H1 (cell line): ENCODE results near the gene ANAPC13. TPM values are rescaled to one million over a fixed set of nuclear protein-coding genes. Genes with fewer than 3 reads are reported as not detected.

Source experiments
- CTCF ChIA-PET: fragments of 300-600 bp; sonication (Branson Sonifier 250); formaldehyde crosslinking; loops from one replicate; lab custom pipeline; 2021; ENCODE audit not compliant: partially characterized antibody; lab: Charles Lee
- POLR2A ChIA-PET: fragments of 300-600 bp; sonication (Branson Sonifier 250); formaldehyde crosslinking; loops from one replicate; lab custom pipeline; 2021; ENCODE audit warnings: inconsistent platforms; ENCODE audit not compliant: partially characterized antibody; lab: Charles Lee
- DNase-seq, 2 experiments: peaks; one replicate each; pipeline versions ENCODE4 v3.0.0 to v3.0.0-alpha.2; 2010 to 2022; ENCODE audit warnings: low spot score in 2 of 2, low read depth in 1 of 2, mixed read lengths in 1 of 2
- FAIRE-seq: peaks from 2 replicates; lab custom pipeline; 2011; peaks lifted over from hg19 to GRCh38; lab: Jason Lieb, UNC
- H2AFZ ChIP-seq: 2 replicates; pipeline ENCODE4 v1.8.1; 2012; ENCODE audit warnings: low read length, inconsistent platforms
- H2AK5ac ChIP-seq: 2 replicates; pipeline ENCODE4 v1.6.1; 2013; ENCODE audit warnings: low read depth, low read length
- H2BK120ac ChIP-seq: replicated peaks from 2 replicates; pipeline ENCODE3; 2013; ENCODE audit warnings: low read depth, low read length, inconsistent platforms
- H2BK12ac ChIP-seq: 2 replicates; pipeline ENCODE4 v1.6.1; 2013; ENCODE audit warnings: low read depth, low read length
- H2BK15ac ChIP-seq: 2 replicates; pipeline ENCODE4 v1.6.1; 2013; ENCODE audit warnings: low read length
- H2BK20ac ChIP-seq: 2 replicates; pipeline ENCODE4 v1.6.1; 2013; ENCODE audit warnings: low read length
- H2BK5ac ChIP-seq: 2 replicates; pipeline ENCODE4 v1.6.1; 2013; ENCODE audit warnings: low read depth, low read length
- H3K14ac ChIP-seq: 2 replicates; pipeline ENCODE4 v1.6.1; 2013; ENCODE audit warnings: inconsistent platforms; ENCODE audit not compliant: insufficient read length
- H3K18ac ChIP-seq: 2 replicates; pipeline ENCODE4 v1.6.1; 2013; ENCODE audit warnings: low read length; ENCODE audit errors: extremely low read depth
- H3K23ac ChIP-seq: 2 replicates; pipeline ENCODE4 v1.6.1; 2013; ENCODE audit warnings: inconsistent platforms; ENCODE audit not compliant: insufficient read length
- H3K23me2 ChIP-seq: 2 replicates; pipeline ENCODE4 v1.6.1; 2013; ENCODE audit warnings: low read depth, low read length
- H3K27ac ChIP-seq: 2 replicates; pipeline ENCODE4 v1.6.1; 2011; ENCODE audit warnings: low read depth, low read length, inconsistent platforms
- H3K27me3 ChIP-seq, 4 experiments: replicated peaks in 1 of 4; 1 replicate in 1 of 4; 2 replicates in 3 of 4; pipeline versions ENCODE4 v1.6.1 to v1.8.1; 2011 to 2013; ENCODE audit warnings: low read length in 3 of 4, mild to moderate bottlenecking in 3 of 4, inconsistent platforms in 2 of 4, mixed read lengths in 2 of 4, moderate library complexity in 1 of 4; ENCODE audit not compliant: control insufficient read depth in 3 of 4, insufficient read depth in 3 of 4; ENCODE audit errors: extremely low read depth in 1 of 4
- H3K36me3 ChIP-seq, 4 experiments: 2 replicates each; pipeline versions ENCODE4 v1.6.1 to v1.8.1; 2011 to 2013; ENCODE audit warnings: mild to moderate bottlenecking in 4 of 4, low read length in 3 of 4, moderate library complexity in 2 of 4, control low read depth in 1 of 4, inconsistent platforms in 1 of 4; ENCODE audit not compliant: insufficient read depth in 4 of 4, control insufficient read depth in 2 of 4
- H3K4ac ChIP-seq: replicated peaks from 2 replicates; pipeline ENCODE3; 2013; ENCODE audit warnings: low read length, low read depth, mixed read lengths, inconsistent platforms; ENCODE audit not compliant: insufficient read length
- H3K4me1 ChIP-seq, 4 experiments: replicated peaks in 1 of 4; 1 replicate in 1 of 4; 2 replicates in 3 of 4; pipeline versions ENCODE4 v1.6.1 to v1.8.1; 2011 to 2013; ENCODE audit warnings: low read length in 3 of 4, inconsistent platforms in 2 of 4, mixed read lengths in 1 of 4; ENCODE audit not compliant: insufficient read depth in 4 of 4, control insufficient read depth in 3 of 4
- H3K4me2 ChIP-seq, 2 experiments: 2 replicates each; pipeline versions ENCODE4 v1.6.1 to v1.8.1; 2011 to 2013; ENCODE audit warnings: low read depth in 2 of 2, low read length in 2 of 2, control low read depth in 1 of 2, inconsistent platforms in 1 of 2, mild to moderate bottlenecking in 1 of 2; ENCODE audit not compliant: insufficient read depth in 1 of 2
- H3K4me3 ChIP-seq, 4 experiments: fragments of 200-600, 300-600 bp in 1 of 4; sonication (generic), shearing (Covaris generic), sonication (Bioruptor Twin) in 1 of 4; 2 replicates each; pipeline versions ENCODE4 v1.5.1 to v1.8.1; 2011 to 2016; ENCODE audit warnings: low read length in 4 of 4, low read depth in 3 of 4, control low read depth in 2 of 4, inconsistent platforms in 2 of 4, mild to moderate bottlenecking in 2 of 4, mixed read lengths in 1 of 4, moderate library complexity in 1 of 4; ENCODE audit not compliant: insufficient read depth in 2 of 4; ENCODE audit errors: extremely low read depth in 1 of 4
- H3K56ac ChIP-seq: replicated peaks from 2 replicates; pipeline ENCODE3; 2013; ENCODE audit warnings: low read depth, mild to moderate bottlenecking, mixed read lengths, low read length, inconsistent platforms; ENCODE audit not compliant: insufficient read length
- H3K79me1 ChIP-seq: 2 replicates; pipeline ENCODE4 v1.6.1; 2013; ENCODE audit warnings: low read depth, low read length, control low read depth
- H3K79me2 ChIP-seq, 2 experiments: 2 replicates each; pipeline versions ENCODE4 v1.6.1 to v1.8.1; 2012 to 2013; ENCODE audit warnings: low read length in 2 of 2, mild to moderate bottlenecking in 2 of 2, inconsistent platforms in 1 of 2; ENCODE audit not compliant: insufficient read depth in 2 of 2, control insufficient read depth in 1 of 2
- H3K9ac ChIP-seq, 4 experiments: replicated peaks in 1 of 4; 1 replicate in 1 of 4; 2 replicates in 3 of 4; pipeline versions ENCODE4 v1.6.1 to v1.8.1; 2011 to 2013; ENCODE audit warnings: low read depth in 3 of 4, low read length in 3 of 4, control low read depth in 2 of 4, mild to moderate bottlenecking in 2 of 4, moderate library complexity in 2 of 4, inconsistent platforms in 1 of 4; ENCODE audit errors: extremely low read depth in 1 of 4
- H3K9me3 ChIP-seq, 2 experiments: 2 replicates each; pipeline versions ENCODE4 v1.6.1 to v1.8.1; 2012 to 2013; ENCODE audit warnings: mild to moderate bottlenecking in 2 of 2, moderate library complexity in 2 of 2, control low read depth in 1 of 2, inconsistent platforms in 1 of 2, low read depth in 1 of 2, low read length in 1 of 2, mixed read lengths in 1 of 2; ENCODE audit not compliant: insufficient read depth in 2 of 2
- H4K20me1 ChIP-seq, 2 experiments: replicated peaks in 1 of 2; 2 replicates each; pipeline versions ENCODE3 to v1.8.1; 2011 to 2013; ENCODE audit warnings: inconsistent platforms in 2 of 2, low read length in 2 of 2, mild to moderate bottlenecking in 1 of 2; ENCODE audit not compliant: insufficient read depth in 2 of 2, control insufficient read depth in 1 of 2
- H4K5ac ChIP-seq: 2 replicates; pipeline ENCODE4 v1.6.1; 2013; ENCODE audit warnings: low read length, low read depth, mixed read lengths, inconsistent platforms; ENCODE audit not compliant: insufficient read length
- H4K8ac ChIP-seq: 2 replicates; pipeline ENCODE4 v1.8.0; 2013; ENCODE audit warnings: mild to moderate bottlenecking, moderate library complexity, low read length, inconsistent platforms; ENCODE audit not compliant: insufficient read depth; ENCODE audit errors: extremely low read depth
- H4K91ac ChIP-seq: replicated peaks from 2 replicates; pipeline ENCODE3; 2013; ENCODE audit warnings: low read length, mixed read lengths, inconsistent platforms; ENCODE audit not compliant: insufficient read length
- EZH2 ChIP-seq: fragments of 200-600 bp; sonication (generic); IDR thresholded peaks from 2 replicates; pipeline ENCODE4 v1.7.1; 2012; ENCODE audit warnings: low read depth, mild to moderate bottlenecking, moderate library complexity, low read length, inconsistent platforms; ENCODE audit not compliant: severe bottlenecking
- FOSL1 ChIP-seq: IDR thresholded peaks from 2 replicates; pipeline ENCODE4 v1.6.1; 2011; ENCODE audit warnings: mild to moderate bottlenecking, low read depth, low read length, moderate library complexity; ENCODE audit not compliant: insufficient read depth
- JUN ChIP-seq: IDR thresholded peaks from 2 replicates; pipeline ENCODE4 v1.6.1; 2011; ENCODE audit warnings: low read depth, mild to moderate bottlenecking, improper control_type of control experiment, low read length
- NANOG ChIP-seq: IDR thresholded peaks from 2 replicates; pipeline ENCODE4 v1.6.1; 2011; ENCODE audit warnings: low read length, low read depth, mild to moderate bottlenecking, inconsistent platforms; ENCODE audit not compliant: insufficient read depth, poor library complexity, severe bottlenecking
- SIX5 ChIP-seq: IDR thresholded peaks from 2 replicates; pipeline ENCODE4 v1.6.1; 2011; ENCODE audit warnings: mild to moderate bottlenecking, low read depth, low read length
- WGBS, 2 experiments: shearing (Covaris generic) in 1 of 2; methylation state at CpG; one replicate each; pipeline versions ENCODE4 v1.1.6 to v1.1.7; 2013 to 2015; ENCODE audit warnings: low lambda C conversion rate in 2 of 2, mixed read lengths in 2 of 2, inconsistent platforms in 1 of 2, low coverage in 1 of 2, missing lambda C conversion rate in 1 of 2; ENCODE audit not compliant: insufficient replicate concordance in 2 of 2, insufficient coverage in 1 of 2, insufficient read length in 1 of 2; ENCODE audit errors: extremely low coverage in 1 of 2, missing lambda C conversion rate in 1 of 2; 5-methylcytosine and 5-hydroxymethylcytosine counted together
- polyA plus RNA-seq, 7 experiments: library from polyadenylated mRNA; depleted of rRNA in 3 of 7; stranded (reverse) in 5 of 7; unstranded in 2 of 7; fragments of >200 nt in 5 of 7; fragments of 200-250 nt in 2 of 7; gene quantifications; 1 replicate in 5 of 7; 2 replicates in 1 of 7; 4 replicates in 1 of 7; pipeline versions ENCODE4 v1.2.1 to v1.2.3, GENCODE V29; 2011 to 2013; ENCODE audit warnings: missing spikeins in 2 of 7, mixed read lengths in 2 of 7
- total RNA-seq: library from RNA; stranded (reverse); fragmentation: NEBNext Ultra II Directional; extraction: Animal tissue kit (Norgen Biotek cat#: 25700); gene quantifications from 2 replicates; pipeline ENCODE4 v1.2.1, GENCODE V29; 2021

ANAPC13 gene
- total and polyA plus RNA-seq, 2 of the 8 experiments (the other 6 are each of a cell fraction or from before 2014, with no cell fraction given): 33.3 to 34.0 TPM

DNA sequence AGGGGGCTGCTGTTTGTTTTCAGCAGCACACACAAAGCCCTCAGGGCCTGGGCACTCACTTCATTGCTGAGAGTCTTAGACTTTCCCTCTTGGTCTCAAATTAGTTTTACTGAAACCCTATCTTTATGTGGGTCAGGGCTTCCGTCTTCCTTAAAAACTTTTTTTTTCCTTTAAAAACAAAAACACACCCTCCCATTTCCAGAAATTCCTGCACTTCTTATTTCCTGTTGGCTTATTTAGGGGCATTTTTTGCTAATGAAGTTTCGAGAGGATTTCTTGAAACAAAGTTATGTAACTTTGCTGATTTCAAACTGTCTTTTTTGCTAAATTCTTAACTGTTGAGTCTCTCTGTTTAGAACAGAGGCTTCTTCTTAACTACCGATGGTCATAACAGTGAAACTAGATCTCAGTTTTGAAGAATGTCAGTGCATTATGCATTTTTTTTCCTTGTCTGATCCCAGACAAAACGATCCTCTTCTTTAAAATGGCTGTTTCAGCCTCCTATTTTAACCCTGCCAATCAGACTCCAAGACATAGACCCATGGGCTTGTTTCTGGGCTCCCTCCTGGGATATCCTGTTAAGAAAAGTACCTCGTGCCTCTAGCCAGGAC, 23.3 kb downstream of the ANAPC13 start:
- no peak overlapping the region for H2BK15ac ChIP-seq
- no peak overlapping the region for H3K9ac ChIP-seq
- H4K20me1 ChIP-seq: no peaks in the 10 kb centered on the region
- ChIA-PET POLR2A (interaction anchor here (0.7 to 2.1 kb wide), 2 partner anchors 23 to 91 kb away, joined by 3 to 6 read pairs; partner anchors contain the start of genes ANAPC13 and CEP63), CTCF (interaction anchor here (1.3 to 2.4 kb wide), 4 partner anchors 8 to 14 kb away, joined by 4 to 9 read pairs (median 6); no protein-coding TSS in a partner anchor)
- 75% methylated on average over 5 of the region's 5 CpGs; no CpG with 5 or more reads in 1 of the 2 experiments for WGBS, 2 experiments
- H3K79me2 ChIP-seq: no peaks in the 10 kb centered on the region; a peak in 1 of 4 replicates
- no peak overlapping the region for H3K27ac ChIP-seq
- H2BK5ac ChIP-seq: no peak overlapping the region
- peaks cover 5 to 16% (median 8%) of the 10 kb centered on the region in 4 experiments for H3K4me1 ChIP-seq
- FAIRE-seq (no peak), DNase-seq (no peak)
- peak overlapping the region; percentile 35; the same call in 1 of the 2 replicates for H2BK12ac ChIP-seq
- no peak overlapping the region for H3K18ac ChIP-seq
- H4K8ac ChIP-seq: no peak overlapping the region
- no peak overlapping the region for H3K23ac ChIP-seq
- peak overlapping the region; percentile 7 for H4K5ac ChIP-seq
- no peak overlapping the region for H2AK5ac ChIP-seq
- H3K23me2 ChIP-seq: no peaks in the 10 kb centered on the region
- no peaks in the 10 kb centered on the region for H3K79me1 ChIP-seq
- H3K9me3 ChIP-seq: no peaks in the 10 kb centered on the region
- no peak overlapping the region for H3K4me3 ChIP-seq
- no peaks in the 10 kb centered on the region for H3K36me3 ChIP-seq
- H3K14ac ChIP-seq: no peak overlapping the region
- H3K27me3 ChIP-seq: no peaks in the 10 kb centered on the region
- no peak overlapping the region for H3K4me2 ChIP-seq
- no peak overlapping the region for H3K56ac ChIP-seq
- H4K91ac ChIP-seq: no peak overlapping the region
- H2AFZ ChIP-seq: peak overlapping the region; percentile 71
- H2BK20ac ChIP-seq: no peak overlapping the region
- no peak overlapping the region for H3K4ac ChIP-seq
- no peak overlapping the region for H2BK120ac ChIP-seq
- TF ChIP-seq EZH2: no peak
- no peak for TF ChIP-seq NANOG
- no peak for TF ChIP-seq SIX5
- no peak for TF ChIP-seq FOSL1
- no peak for TF ChIP-seq JUN
